HG03039 (cell line): ENCODE data around the gene SLC25A34.

Experiments used
- ATAC-seq: cut with Tn5 transposase; IDR thresholded peaks from one replicate; pipeline ENCODE4 v1.9.1; 2021; ENCODE audit warnings: mild to moderate bottlenecking, moderate library complexity; ENCODE audit not compliant: unreplicated experiment

SLC25A34 gene

DNA sequence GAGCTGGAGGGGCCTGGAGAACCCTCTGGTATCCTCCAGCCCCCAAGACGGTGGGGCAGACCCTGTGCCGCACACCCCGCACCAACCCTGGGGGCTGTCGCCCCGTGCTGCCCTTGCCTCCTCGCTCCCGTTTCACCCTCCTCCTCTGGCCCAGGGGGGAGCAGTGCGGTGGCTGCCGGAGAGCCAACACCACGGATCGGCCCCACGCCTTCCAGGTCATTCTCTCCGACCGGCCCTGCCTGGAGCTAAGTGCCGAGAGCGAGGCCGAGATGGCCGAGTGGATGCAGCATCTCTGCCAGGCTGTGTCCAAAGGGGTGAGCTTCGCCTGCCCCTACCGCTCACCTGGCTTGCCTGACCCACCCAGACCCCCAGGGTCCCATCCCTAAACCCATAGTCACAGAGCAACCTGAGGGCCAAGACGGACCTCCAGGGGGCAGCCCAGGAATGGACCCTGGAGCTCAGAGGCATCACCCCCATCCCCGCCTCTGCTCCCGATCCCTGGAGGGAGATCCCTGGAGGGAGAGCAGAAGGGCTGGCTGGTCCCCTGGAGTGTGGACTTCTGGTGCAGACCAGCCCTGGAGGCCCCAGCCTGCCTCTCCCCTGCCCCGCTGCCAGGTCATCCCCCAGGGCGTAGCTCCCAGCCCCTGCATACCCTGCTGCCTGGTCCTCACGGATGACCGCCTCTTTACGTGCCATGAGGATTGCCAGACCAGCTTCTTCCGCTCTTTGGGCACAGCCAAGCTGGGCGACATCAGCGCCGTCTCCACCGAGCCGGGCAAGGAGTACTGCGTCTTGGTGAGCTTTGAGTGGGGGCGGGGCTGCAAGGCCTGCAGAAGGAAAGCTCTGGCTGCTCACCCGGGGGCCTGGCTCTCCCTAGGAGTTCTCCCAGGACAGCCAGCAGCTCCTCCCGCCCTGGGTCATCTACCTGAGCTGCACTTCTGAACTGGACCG, 4.0 kb upstream of the SLC25A34 start:
- ATAC-seq: no peak

DNA sequence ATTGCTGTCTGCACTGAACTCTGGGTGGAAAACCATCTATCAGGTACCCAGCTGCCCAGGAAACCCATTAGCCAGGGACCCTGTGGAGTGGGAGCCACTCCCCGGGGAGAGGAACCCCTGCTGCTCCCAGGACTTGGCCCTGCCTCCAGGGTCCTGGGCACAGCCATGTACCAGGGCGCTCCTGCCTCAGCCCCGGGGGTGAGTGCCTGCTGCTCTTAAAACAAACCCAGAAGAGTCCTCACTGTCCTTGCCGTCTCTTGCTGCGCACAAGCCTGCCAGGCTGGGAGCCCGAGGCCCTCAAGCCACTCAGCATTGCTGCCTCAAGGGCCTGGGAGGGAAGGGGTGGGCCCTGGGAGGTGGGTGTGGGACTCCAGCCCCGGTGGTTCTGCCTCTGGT, 3.4 kb upstream of the SLC25A34 start:
- no peak for ATAC-seq

DNA sequence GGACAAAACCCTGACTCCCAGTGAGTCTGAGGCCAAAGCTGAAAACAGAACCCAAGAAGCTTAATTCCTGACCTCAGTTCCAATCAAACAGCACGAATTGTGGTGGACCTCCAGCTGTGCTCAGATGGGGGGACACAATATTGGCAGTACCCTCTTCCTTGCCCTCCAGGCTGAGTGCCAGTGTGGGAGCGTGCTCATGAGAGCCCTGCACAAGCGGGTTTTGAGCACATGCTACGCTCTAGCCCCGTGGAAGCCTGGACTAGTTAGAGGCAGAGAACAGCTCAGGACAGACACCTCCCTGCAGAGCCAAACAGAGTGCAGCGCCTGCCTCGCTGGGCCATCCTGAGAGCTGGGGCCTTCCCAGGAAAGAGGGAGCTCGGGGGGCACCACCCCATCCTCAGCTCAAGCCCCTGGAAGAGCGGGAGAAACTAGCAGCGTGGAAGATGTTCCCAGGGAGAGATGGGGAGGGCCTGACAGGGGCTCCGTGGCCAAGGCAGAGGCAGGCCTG, 2.8 kb upstream of the SLC25A34 start:
- ATAC-seq: no peak

DNA sequence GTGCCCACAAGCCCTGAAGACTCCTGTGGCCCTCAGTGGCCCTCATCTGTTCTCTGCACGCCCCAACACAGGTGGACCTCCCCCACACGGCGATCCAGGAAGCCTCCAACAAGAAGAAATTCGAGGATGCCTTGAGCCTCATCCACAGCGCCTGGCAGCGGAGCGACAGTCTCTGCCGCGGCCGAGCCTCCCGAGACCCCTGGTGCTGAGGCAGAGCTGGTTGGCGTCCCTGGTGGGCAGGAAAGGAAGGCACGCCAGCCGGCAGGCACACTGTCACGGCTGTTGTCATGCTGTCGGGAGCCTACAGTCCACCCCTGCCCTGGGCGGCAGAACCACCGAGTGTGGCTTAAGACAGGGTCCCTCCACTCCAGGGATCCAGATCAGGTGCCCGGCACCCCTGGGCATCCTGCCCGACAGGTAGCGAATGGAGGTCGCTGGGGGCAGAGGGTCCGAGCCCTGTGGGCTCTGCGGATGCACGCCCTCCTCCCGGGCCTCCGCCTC, 2.3 kb upstream of the SLC25A34 start:
- ATAC-seq: no peak

DNA sequence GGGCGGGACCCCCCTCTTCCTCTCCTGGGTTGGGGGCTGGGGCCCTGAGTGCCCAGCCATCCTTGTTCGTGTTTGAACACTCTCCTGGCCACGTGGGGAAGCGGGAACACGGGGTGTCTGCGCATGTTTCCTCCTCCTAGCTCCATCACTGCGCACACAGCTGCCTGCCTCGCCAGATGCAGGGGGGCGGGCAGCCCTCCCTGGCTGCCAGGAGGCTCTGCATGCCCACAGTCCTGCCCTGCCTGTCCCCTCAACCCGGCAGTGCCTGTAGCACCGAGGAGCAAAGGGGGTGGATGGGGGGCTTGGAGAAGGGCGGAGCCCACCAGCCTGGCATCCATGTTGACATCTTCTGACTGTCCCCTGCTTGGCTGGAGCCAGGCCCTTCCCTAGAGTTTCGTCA, 1.8 kb upstream of the SLC25A34 start:
- no peak for ATAC-seq

DNA sequence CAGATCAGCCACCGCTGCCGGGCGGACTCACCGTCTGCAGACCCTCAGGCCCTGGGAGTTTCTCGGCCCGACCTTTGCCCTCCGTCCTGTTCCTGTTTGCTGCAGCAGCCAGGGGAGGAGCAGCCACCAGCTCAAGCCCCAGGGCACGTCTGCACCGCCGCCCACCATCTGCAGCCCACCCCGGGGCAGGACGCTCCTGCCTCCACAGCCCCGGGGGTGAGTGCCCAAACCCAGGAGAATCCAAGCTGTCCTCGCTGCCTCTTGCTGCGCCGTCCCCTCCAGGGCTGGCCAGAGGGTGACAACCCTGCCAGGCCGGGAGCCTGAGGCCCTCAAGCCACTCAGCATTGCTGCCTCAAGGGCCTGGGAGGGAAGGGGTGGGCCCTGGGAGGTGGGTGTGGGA, 1.2 kb upstream of the SLC25A34 start:
- ATAC-seq: no peak

DNA sequence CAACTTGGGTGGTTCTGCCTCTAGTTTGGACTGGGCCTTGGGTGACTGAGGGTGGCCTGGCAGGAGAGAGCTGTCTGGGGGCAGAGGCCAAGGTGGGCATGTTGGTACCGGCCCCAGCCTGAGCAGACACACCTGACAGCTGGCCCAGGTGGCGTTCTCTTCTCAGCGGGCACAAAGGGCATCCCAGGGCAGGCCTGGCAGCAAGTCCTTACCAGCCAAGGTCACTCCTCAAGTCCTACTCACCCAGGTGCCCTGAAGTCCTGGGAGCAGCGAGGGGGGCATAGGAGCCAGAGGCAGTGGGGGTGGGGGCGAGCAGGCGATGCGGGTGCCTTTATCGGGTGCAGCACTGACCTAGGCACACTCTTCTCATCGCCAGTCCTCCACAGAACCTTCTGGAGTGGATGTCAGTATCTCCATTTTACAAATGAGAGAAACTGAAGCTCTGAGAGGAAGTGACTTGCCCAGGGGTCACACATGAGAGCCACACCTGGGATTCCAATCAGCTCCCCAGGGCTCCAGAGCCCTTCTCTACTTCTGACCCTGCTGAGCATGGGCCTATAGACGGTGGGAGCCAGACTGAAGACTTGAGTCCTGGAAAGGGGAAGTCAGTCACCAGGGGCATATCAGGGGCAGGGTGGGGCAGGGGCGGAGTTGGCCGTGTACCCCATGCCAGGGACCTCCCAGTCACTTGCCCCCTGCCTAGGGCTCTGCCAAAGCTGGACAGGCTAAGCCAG, 587 bp upstream of the SLC25A34 start:
- no peak for ATAC-seq

DNA sequence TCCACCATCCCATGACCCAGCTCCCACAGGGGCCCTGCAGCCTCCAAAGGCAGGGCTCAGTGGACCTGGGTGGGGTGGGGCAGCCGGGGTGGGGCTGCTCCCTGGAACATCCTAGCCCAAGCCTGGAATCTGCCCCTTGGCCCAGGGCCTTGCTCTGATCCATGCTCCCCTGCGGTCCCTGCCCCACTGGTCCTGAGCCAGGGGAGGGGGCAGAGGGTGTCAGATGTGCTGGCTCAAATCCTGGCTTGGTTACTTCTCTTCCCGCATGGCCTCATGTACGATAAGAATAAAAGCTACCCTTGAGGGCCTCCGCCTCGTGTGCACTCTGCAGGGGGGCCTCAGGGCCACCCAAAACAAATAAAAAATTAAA, 819 bp downstream of the SLC25A34 start:
- ATAC-seq: no peak

DNA sequence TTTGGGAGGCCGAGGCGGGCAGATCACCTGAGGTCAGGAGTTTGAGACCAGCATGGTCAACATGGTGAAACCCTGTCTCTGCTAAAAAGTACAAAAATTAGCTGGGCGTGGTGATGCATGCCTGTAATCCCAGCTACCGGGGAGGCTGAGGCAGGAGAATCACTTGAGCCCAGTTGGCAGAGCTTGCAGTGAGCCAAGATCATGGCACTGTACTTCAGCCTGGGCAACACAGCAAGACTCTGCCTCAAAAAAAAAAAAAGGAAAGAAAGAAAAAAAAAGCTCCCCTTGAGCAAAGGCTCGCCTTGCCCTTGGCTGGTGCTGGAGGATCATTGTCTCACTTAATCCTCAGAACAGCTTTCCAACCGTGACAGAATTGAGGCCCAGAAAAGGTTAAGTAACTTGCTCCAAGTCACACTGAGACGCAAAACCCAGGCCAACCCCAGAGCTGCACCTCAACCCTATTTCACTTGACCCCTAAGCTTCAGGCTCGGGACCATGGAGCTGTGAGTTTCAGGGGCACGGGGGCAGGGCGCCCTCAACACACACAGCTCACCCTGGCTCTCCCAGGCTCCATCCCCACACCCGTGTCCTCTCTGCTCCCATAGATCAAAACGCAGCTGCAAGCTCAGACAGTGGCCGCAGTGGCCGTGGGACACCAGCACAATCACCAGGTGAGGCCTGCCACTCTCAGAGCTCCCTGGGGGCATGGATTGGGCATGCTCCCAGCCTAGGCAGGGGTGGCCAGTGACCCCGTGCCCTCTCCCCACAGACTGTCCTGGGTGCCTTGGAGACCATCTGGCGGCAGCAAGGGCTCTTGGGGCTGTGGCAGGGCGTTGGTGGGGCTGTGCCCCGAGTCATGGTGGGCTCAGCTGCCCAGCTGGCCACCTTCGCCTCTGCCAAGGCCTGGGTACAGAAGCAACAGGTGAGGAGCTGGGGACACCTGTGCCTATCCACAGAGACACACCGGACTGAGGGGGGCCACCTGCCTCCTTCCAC, 1.6 kb downstream of the SLC25A34 start:
- no peak for ATAC-seq

DNA sequence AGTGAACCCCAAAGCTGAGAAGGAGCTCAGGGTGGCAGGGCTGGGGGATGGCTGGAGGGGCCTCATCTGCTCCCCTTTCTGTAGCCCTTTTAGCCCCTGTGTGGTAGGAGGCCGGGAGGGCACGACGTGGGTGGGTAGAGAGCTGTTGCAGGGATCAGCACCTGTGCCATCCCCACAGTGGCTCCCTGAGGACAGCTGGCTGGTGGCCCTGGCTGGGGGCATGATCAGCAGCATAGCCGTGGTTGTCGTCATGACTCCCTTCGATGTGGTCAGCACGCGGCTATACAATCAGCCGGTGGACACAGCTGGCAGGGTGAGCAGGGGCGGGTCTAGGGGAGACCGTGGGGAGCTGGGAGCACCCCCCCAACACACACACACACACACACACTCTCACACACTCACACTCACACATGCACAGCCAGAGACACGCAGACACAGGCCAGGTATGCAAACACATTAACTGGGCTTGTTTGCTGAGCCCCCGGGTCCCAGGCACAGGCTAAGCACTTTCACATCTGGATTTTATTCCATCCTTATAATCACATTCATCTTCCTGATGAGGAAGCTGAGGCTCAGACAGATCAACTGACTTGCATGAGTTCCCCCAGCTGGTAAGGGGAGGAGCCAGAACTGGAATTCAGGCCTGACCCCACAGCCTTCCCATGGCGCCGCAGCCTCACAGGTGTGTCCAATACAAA, 2.5 kb downstream of the SLC25A34 start:
- ATAC-seq: no peak

DNA sequence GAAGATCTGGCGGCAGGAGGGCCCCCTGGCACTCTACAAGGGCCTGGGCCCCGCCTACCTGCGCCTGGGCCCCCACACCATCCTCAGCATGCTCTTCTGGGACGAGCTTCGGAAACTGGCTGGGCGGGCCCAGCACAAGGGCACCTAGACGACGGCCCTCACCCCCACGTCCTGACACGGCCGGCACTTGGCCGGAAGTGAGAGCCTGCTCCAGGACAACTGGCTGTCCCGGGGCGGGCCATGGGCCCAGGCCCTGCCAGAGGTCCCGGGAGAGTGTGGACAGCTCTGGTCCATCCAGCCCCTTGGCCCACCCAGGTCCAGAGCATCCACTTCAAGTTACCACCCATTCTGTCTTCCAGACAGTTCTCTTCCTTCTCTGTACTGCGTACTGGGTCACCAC, 3.2 kb downstream of the SLC25A34 start:
- no peak for ATAC-seq

DNA sequence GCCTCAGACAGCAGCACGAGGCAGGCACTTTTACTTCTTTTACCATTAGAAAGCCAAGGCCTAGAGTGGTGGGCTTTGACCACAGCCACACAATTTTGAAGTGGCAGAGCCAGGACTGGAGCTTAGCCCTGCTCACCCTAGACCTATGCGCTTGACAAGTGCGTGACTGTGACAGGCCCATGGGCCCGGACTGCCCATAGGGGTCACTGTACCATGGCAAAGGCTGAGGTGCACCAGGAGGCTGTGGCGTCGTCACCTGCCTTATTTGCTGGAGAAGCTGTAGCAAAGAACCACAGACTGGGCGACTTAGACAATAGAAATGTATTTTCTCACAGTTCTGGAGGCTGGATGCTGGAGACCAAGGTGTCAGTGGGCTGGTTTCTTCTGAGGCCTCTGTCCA, 3.7 kb downstream of the SLC25A34 start:
- ATAC-seq: no peak

DNA sequence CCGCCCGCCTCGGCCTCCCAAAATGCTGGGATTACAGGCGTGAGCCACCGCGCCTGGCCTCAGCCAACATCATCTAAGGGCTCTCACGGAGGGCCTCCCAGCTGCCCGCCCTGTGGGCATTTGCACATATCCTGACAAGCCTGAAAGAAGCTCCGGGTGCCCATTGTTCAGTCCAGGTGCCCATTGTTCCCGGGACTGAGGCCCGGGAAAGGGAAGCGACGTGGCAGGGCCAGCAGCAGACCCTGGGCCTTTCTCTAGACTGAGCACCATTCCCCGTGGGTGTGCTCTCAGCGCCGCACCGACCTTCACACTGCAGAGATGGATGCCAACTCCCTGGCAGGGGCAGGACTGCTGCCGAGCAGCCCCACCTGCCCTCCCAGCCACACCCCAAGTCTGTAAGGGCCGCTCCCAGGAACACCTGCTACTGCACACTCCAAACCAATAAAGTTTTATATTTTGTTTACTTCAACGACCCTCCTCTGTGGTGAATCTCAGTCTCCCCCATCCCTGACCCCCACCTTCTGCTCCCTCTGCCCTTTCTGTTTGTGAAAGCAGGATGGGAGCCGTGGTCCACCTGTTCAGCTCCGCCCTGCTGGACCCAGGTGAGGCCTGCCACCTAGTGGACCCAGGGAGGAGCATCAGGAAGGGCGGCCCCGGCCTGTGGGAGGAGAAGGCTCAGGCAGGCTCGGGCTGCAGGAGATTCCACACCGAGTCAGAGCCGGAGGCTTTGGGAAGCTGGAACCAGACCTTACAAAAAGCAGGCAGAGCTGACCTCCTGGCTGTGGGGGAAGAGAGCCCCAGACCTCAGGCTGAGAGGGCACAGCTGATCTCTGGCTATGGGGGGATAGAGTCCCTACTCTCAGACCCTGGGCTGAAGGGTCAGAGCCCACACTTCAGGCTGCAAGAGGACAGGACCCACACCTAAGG, 5.1 kb downstream of the SLC25A34 start:
- ATAC-seq: no peak

DNA sequence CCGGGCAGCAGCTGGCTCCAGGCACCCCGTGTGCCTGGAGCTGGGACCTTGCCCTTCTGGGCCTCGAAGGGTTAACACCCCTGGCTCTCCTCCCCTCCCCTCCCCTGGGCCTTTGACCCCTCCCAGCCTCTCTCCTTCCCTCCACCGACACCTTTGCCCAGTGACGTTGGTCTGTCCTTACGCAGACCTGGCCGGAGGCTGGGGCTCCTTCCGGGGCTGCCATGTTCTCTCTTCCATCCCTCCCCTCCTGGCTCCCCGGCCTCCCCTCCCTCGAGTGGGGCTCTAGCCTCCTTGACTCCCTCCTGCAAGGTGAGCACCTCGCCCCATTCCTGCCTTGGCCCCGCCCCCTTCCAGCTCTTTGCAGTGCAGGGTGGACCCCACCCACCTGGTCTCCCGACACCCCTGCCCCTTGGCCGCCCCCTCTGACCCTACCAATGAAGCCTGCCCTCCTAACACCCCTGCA, 6.3 kb downstream of the SLC25A34 start, which contains the start of gene TMEM82:
Gene TMEM82, plus strand, starts transcription at position 161 of the 463 bp plus-strand sequence. Its CDS starts 61 bp downstream, at position 222.
- ATAC-seq: no peak

DNA sequence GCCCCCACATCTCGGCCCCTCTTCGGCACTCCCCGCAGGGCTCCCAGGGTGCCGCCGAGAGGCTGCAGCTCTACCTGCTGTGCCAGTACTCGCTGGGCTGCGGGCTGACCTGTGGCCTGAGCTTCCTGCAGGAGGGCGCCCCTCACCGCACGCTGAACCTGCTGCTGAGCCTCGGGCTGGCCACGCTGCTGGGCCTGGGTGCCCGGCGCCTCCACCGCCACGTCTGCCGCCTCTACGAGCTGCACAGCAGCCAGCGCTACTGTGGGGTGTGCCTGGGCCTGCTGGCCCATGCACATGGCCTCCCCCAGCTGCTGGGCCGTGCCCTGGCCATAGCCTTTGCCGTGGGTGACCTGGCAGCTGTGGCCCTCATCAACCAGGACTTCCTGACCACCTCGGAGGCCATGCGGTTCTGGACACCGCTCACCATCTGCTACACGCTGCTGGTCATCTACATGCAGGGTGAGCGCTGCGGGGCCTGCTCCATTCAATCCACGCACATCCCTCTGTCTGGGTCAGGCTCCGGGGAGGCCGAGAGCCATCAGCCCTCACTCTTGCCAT, 8.1 kb downstream of the SLC25A34 start:
- no peak for ATAC-seq

DNA sequence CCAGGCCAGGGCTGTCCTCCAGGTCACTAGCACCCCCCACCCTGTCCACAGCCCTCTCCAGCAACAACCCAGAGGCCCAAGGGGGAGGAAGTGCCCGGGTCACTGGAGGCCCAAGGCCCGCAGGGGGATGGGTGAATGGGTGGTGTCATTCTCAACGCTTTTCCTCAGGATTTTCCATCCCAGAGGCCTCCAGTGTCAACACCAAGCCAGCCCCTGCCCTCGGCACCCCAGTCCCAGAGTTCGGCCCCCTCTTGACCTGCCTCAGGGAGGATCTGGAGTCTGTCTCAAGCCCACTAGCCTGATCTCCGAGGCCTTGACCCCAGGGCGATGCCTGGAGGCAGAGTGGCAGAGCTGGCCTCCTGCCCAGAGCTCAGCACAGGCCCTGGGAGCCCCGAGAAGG, 11.3 kb downstream of the SLC25A34 start:
- no peak for ATAC-seq

DNA sequence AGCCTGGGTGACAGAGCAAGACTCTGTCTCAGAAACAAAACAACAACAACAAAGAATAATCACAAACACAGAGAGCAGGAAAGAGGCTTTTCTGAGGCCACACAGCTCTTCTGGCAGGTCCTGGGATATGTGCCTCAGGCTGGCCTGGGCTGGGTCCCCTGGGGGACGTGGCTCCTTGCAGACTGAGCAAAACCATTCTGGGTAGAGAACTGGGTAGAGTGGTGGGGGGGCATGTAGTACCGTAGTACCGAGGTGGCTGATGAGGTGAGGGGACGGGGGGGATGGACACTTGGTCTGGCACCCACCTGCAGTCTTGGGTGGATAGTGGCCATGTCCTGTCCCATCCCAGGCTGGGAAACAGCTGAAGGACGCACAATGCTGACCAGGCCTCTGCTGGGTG, 12.2 kb downstream of the SLC25A34 start:
- ATAC-seq: no peak

DNA sequence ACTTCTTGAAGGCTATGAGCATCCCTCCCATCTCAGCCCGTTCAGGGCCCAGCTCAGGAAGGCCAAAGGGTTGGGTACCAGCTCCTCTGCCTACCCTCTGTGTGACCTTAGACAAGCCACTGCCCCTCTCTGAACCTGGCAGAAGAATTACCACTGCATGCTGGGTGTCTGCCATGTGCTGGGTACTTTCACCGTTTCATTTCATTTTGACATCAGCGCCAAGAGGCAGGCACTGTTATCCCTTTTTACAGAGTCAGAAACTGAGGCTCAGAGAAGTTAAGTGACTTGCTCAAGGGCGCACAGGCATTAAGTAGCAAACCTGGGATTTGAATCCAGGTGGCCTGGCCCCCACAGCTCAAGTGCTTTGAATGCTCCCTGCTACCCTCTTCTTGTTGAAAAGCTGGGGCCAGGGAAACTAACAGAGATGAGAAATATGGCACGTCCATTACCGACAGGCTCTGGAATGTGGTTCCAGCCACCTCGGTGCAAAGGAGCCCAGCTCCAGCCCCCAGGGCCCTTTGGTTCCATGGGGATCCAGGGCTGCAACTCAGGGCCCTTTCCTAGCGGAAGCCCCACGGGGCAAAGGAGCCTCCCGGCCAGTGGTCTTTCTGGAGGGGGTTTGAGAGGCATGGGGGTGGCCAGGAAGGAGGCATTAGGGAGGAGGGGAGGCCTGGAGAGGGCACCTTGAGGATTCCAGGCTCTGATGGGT, 12.8 kb downstream of the SLC25A34 start:
- no peak for ATAC-seq
